ENCODE measurements around the gene COL13A1. TPM values are rescaled to one million over a fixed set of nuclear protein-coding genes. Genes with fewer than 3 reads are reported as not detected.

COL13A1 gene
- total RNA-seq, 4 donors from 2014 or later = 0.30 to 2.0 (median 0.86) TPM

DNA sequence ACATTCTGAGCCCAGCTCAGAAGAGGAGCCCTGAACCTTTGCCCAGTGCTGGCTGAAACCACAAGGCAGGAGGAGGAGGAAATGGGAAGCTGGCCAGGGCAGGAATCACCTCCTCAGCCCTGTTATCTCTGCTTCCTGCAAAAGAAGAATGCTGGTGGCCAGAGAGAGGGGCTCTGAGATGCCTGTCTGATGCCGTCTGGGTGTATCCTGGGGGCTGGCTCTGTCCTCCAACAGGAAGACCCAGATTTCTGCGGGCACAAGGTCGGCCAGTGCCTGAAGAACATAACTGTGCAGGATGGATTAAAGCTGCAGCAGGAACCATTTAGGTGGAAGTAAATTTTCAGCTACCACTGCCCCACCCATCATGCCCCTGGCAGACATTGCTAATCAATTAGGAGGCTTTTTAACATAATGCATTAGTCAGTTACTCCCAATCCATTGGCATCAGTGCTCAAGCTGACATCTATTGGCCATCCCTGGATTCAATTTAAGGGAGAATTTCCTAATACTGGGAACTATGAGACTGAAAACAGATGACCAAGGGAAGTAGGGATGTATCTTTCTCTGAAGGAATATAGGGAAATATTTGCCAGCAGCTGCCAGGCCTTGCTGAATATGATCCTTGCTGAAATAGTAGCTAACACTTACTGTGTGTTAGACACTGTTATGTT is 67.7 kb downstream of the COL13A1 start:
- TF ChIP-seq, protein P1, sequence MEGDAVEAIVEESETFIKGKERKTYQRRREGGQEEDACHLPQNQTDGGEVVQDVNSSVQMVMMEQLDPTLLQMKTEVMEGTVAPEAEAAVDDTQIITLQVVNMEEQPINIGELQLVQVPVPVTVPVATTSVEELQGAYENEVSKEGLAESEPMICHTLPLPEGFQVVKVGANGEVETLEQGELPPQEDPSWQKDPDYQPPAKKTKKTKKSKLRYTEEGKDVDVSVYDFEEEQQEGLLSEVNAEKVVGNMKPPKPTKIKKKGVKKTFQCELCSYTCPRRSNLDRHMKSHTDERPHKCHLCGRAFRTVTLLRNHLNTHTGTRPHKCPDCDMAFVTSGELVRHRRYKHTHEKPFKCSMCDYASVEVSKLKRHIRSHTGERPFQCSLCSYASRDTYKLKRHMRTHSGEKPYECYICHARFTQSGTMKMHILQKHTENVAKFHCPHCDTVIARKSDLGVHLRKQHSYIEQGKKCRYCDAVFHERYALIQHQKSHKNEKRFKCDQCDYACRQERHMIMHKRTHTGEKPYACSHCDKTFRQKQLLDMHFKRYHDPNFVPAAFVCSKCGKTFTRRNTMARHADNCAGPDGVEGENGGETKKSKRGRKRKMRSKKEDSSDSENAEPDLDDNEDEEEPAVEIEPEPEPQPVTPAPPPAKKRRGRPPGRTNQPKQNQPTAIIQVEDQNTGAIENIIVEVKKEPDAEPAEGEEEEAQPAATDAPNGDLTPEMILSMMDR (IDR thresholded peaks at IDR 0.05) = no peak
- TF ChIP-seq POLR2A (IDR thresholded peaks at IDR 0.05) (no peak), EP300 (IDR thresholded peaks at IDR 0.05) (no peak)
- WGBS, 2 donors = 89 to 94% methylated on average over 2 to 3 of the region's 3 CpGs

DNA sequence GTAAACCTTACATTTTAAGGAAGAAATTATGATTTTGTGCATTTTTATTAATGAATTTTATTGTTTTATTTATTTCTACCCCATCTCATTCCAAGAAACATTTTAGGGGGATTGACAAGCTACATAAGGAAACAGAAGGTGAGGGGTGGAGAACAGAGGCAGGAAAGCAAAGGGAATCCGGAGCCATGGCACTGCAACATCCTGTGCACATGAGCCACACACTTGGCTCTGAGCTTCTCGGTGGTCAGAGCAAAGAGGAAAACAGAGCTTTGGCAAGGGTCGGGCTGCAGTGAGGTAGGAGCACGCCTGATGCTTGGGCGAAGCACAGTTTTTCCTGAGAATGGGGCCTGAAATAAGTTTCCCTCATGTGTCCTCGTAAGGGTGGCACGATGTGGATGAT is 68.9 kb downstream of the COL13A1 start:
- DNase-seq (ENCODE audit: low spot score in 2 of 2) = no peak
- 83 to 92% methylated on average over 7 of the region's 7 CpGs for WGBS, 2 donors

More for the DNA sequence above, 67.7 kb downstream of the COL13A1 start:
- Histone ChIP-seq H3K36me3 (no peaks in the 10 kb centered on the region), H3K9me3 (no peaks in the 10 kb centered on the region), H3K4me3 (no peak overlapping the region), H3K4me1 (peaks cover 0 to 14% (median 0%) of the 10 kb centered on the region in 4 donors), H3K27me3 (peaks cover 0 to 3% of the 10 kb centered on the region in 2 donors), H3K27ac (no peak overlapping the region)
- no peak for DNase-seq (ENCODE audit: low spot score in 2 of 2)

GRCh38 chr10:69871074-69871473 is 69.4 kb downstream of the COL13A1 start:
- no peak for TF ChIP-seq POLR2A (IDR thresholded peaks at IDR 0.05)
- no peak for TF ChIP-seq EP300 (IDR thresholded peaks at IDR 0.05)
- Histone ChIP-seq H3K9me3 (no peaks in the 10 kb centered on the region), H3K4me1 (peaks cover 0 to 14% (median 0%) of the 10 kb centered on the region in 4 donors), H3K4me3 (no peak overlapping the region), H3K27ac (no peak overlapping the region), H3K36me3 (no peaks in the 10 kb centered on the region), H3K27me3 (peaks cover 0 to 3% of the 10 kb centered on the region in 2 donors)
- no peak for DNase-seq (ENCODE audit: low spot score in 2 of 2)
- 74 to 80% methylated on average over 9 of the region's 9 CpGs for WGBS, 2 donors

More for the DNA sequence above, 68.9 kb downstream of the COL13A1 start:
- TF ChIP-seq, protein P1 (IDR thresholded peaks at IDR 0.05) = no peak
- no peak for TF ChIP-seq EP300 (IDR thresholded peaks at IDR 0.05)
- TF ChIP-seq POLR2A (IDR thresholded peaks at IDR 0.05) = no peak
- Histone ChIP-seq H3K4me3 (no peak overlapping the region), H3K27ac (no peak overlapping the region), H3K4me1 (peaks cover 0 to 14% (median 0%) of the 10 kb centered on the region in 4 donors), H3K9me3 (no peaks in the 10 kb centered on the region), H3K36me3 (no peaks in the 10 kb centered on the region), H3K27me3 (peaks cover 0 to 3% of the 10 kb centered on the region in 2 donors)

GRCh38 chr10:69872323-69872722 is 70.6 kb downstream of the COL13A1 start:
- DNase-seq (ENCODE audit: low spot score in 2 of 2) = no peak
- TF ChIP-seq POLR2A (IDR thresholded peaks at IDR 0.05) = no peak
- TF ChIP-seq, protein P1 (IDR thresholded peaks at IDR 0.05) = no peak
- TF ChIP-seq EP300 (IDR thresholded peaks at IDR 0.05) = no peak
- no peaks in the 10 kb centered on the region for H3K9me3 ChIP-seq
- peaks cover 0 to 2% (median 0%) of the 10 kb centered on the region in 4 donors for H3K4me1 ChIP-seq
- peaks cover 0 to 2% of the 10 kb centered on the region in 2 donors for H3K27me3 ChIP-seq
- H3K4me3 ChIP-seq = no peak overlapping the region
- H3K36me3 ChIP-seq = no peaks in the 10 kb centered on the region
- no peak overlapping the region for H3K27ac ChIP-seq
- WGBS, 2 donors = 55 to 83% methylated on average over 2 of the region's 2 CpGs

GRCh38 chr10:69873135-69873639 is 71.5 kb downstream of the COL13A1 start:
- WGBS, 2 donors = 48 to 63% methylated on average over 4 of the region's 4 CpGs
- Histone ChIP-seq H3K27ac (no peak overlapping the region), H3K27me3 (no peaks in the 10 kb centered on the region), H3K4me1 (no peaks in the 10 kb centered on the region), H3K4me3 (no peak overlapping the region), H3K36me3 (no peaks in the 10 kb centered on the region), H3K9me3 (no peaks in the 10 kb centered on the region)
- no peak for TF ChIP-seq EP300 (IDR thresholded peaks at IDR 0.05)
- no peak for TF ChIP-seq POLR2A (IDR thresholded peaks at IDR 0.05)
- TF ChIP-seq, protein P1 (IDR thresholded peaks at IDR 0.05) = no peak
- DNase-seq (ENCODE audit: low spot score in 2 of 2) = no peak
